Measurements from ENCODE around the gene ROR2. TPM values are rescaled to one million over a fixed set of nuclear protein-coding genes. Genes with fewer than 3 reads are reported as not detected.

Gene ROR2
- polyA plus RNA-seq (2013, experiment 1 of 2) = 14.0 TPM
- 13.8 TPM for polyA plus RNA-seq (2013, experiment 2 of 2)

GRCh38 chr9:91949946-91950664 is at the start of gene ROR2:
ROR2 (minus strand) TSS chr9:91950228.
- Histone ChIP-seq H4K91ac (ENCODE audit: low read depth, low read length, poor library complexity) (peak within 1 kb of the TSS; percentile 93), H3K18ac (ENCODE audit: low read length) (peak within 1 kb of the TSS; percentile 99), H4K8ac (ENCODE audit: low read depth, low read length) (no peak within 1 kb of the TSS), H3K27ac (replicated peaks; ENCODE audit: low read length) (peak within 1 kb of the TSS; percentile 47), H3K9me3 (replicated peaks in 1 of 2; ENCODE audit: control insufficient read depth in 2 of 2, insufficient read depth in 1 of 2, low read depth in 1 of 2, low read length in 2 of 2) (no peaks in the 10 kb centered on the region), H3K36me3 (replicated peaks in 1 of 2; ENCODE audit: control insufficient read depth in 2 of 2, insufficient read depth in 2 of 2, low read length in 2 of 2) (no peaks in the 10 kb centered on the region), H2BK12ac (ENCODE audit: low read length) (no peak within 1 kb of the TSS), H2BK15ac (ENCODE audit: low read length) (peak within 1 kb of the TSS; percentile 70), H3K9ac (ENCODE audit: low read depth, low read length, poor library complexity) (peak within 1 kb of the TSS; percentile 96), H3K4me2 (ENCODE audit: insufficient read depth, low read length, poor library complexity, severe bottlenecking) (peak within 1 kb of the TSS; percentile 72), H3K14ac (ENCODE audit: low read length) (peak within 1 kb of the TSS; percentile 97), H2BK5ac (ENCODE audit: low read length) (peak within 1 kb of the TSS; percentile 91), H3K23ac (ENCODE audit: low read depth, low read length, poor library complexity) (peak within 1 kb of the TSS; percentile 94), H3K4me3 (ENCODE audit: low read length in 2 of 2) (peak within 1 kb of the TSS; percentile 80 to 96), H2AK5ac (ENCODE audit: low read depth, low read length) (peak within 1 kb of the TSS; percentile 41), H3K4me1 (ENCODE audit: control insufficient read depth in 2 of 2, insufficient read depth in 1 of 2, low read depth in 1 of 2, low read length in 2 of 2) (peaks cover 2 to 20% of the 10 kb centered on the region in 2 donors), H3K79me1 (ENCODE audit: low read depth, low read length) (no peaks in the 10 kb centered on the region), H2BK120ac (ENCODE audit: low read depth, low read length) (peak within 1 kb of the TSS; percentile 83), H3K4ac (ENCODE audit: low read length) (no peak within 1 kb of the TSS), H2AFZ (ENCODE audit: low read length) (peak within 1 kb of the TSS; percentile 100), H3K27me3 (ENCODE audit: control insufficient read depth in 3 of 3, insufficient read depth in 3 of 3, low read depth in 1 of 3, low read length in 3 of 3) (no peaks in the 10 kb centered on the region)
- peak; percentile 88 for DNase-seq (ENCODE audit: low spot score)
- no CpG with 5 or more reads among the region's 81 CpGs for WGBS, 2 donors (ENCODE audit: extremely low coverage in 2 of 2, insufficient read length in 2 of 2, insufficient replicate concordance in 1 of 2)

- no peak for DNase-seq (ENCODE audit: low spot score)
- WGBS, 2 donors (ENCODE audit: extremely low coverage in 2 of 2, insufficient read length in 2 of 2, insufficient replicate concordance in 1 of 2) = no CpG with 5 or more reads among the region's 8 CpGs
- Histone ChIP-seq H3K4ac (ENCODE audit: low read length) (no peak overlapping the region), H2BK5ac (ENCODE audit: low read length) (no peak overlapping the region), H3K4me2 (ENCODE audit: insufficient read depth, low read length, poor library complexity, severe bottlenecking) (no peak overlapping the region), H3K79me1 (ENCODE audit: low read depth, low read length) (no peaks in the 10 kb centered on the region), H3K27me3 (ENCODE audit: control insufficient read depth in 3 of 3, insufficient read depth in 3 of 3, low read depth in 1 of 3, low read length in 3 of 3) (no peaks in the 10 kb centered on the region), H2BK120ac (ENCODE audit: low read depth, low read length) (no peak overlapping the region), H4K91ac (ENCODE audit: low read depth, low read length, poor library complexity) (no peak overlapping the region), H3K23ac (ENCODE audit: low read depth, low read length, poor library complexity) (no peak overlapping the region), H3K9me3 (replicated peaks in 1 of 2; ENCODE audit: control insufficient read depth in 2 of 2, insufficient read depth in 1 of 2, low read depth in 1 of 2, low read length in 2 of 2) (no peaks in the 10 kb centered on the region), H4K8ac (ENCODE audit: low read depth, low read length) (no peak overlapping the region), H2AFZ (ENCODE audit: low read length) (no peak overlapping the region), H2BK15ac (ENCODE audit: low read length) (no peak overlapping the region), H2BK12ac (ENCODE audit: low read length) (no peak overlapping the region), H3K36me3 (replicated peaks in 1 of 2; ENCODE audit: control insufficient read depth in 2 of 2, insufficient read depth in 2 of 2, low read length in 2 of 2) (no peaks in the 10 kb centered on the region), H3K4me3 (ENCODE audit: low read length in 2 of 2) (no peak overlapping the region), H3K14ac (ENCODE audit: low read length) (no peak overlapping the region), H3K4me1 (ENCODE audit: control insufficient read depth in 2 of 2, insufficient read depth in 1 of 2, low read depth in 1 of 2, low read length in 2 of 2) (no peaks in the 10 kb centered on the region), H2AK5ac (ENCODE audit: low read depth, low read length) (no peak overlapping the region), H3K9ac (ENCODE audit: low read depth, low read length, poor library complexity) (no peak overlapping the region), H3K18ac (ENCODE audit: low read length) (no peak overlapping the region), H3K27ac (replicated peaks; ENCODE audit: low read length) (no peak overlapping the region)
Measured at GRCh38 chr9:91995000-91995655, 45.1 kb upstream of the ROR2 start.

GRCh38 chr9:91994422-91994821 is 44.4 kb upstream of the ROR2 start:
- Histone ChIP-seq H2BK12ac (ENCODE audit: low read length) (no peak overlapping the region), H3K23ac (ENCODE audit: low read depth, low read length, poor library complexity) (no peak overlapping the region), H3K9me3 (replicated peaks in 1 of 2; ENCODE audit: control insufficient read depth in 2 of 2, insufficient read depth in 1 of 2, low read depth in 1 of 2, low read length in 2 of 2) (no peaks in the 10 kb centered on the region), H3K4me3 (ENCODE audit: low read length in 2 of 2) (no peak overlapping the region), H2AFZ (ENCODE audit: low read length) (no peak overlapping the region), H3K4me2 (ENCODE audit: insufficient read depth, low read length, poor library complexity, severe bottlenecking) (no peak overlapping the region), H3K79me1 (ENCODE audit: low read depth, low read length) (no peaks in the 10 kb centered on the region), H2BK5ac (ENCODE audit: low read length) (no peak overlapping the region), H3K4me1 (ENCODE audit: control insufficient read depth in 2 of 2, insufficient read depth in 1 of 2, low read depth in 1 of 2, low read length in 2 of 2) (no peaks in the 10 kb centered on the region), H3K14ac (ENCODE audit: low read length) (no peak overlapping the region), H2BK15ac (ENCODE audit: low read length) (no peak overlapping the region), H2AK5ac (ENCODE audit: low read depth, low read length) (no peak overlapping the region), H3K4ac (ENCODE audit: low read length) (no peak overlapping the region), H4K8ac (ENCODE audit: low read depth, low read length) (no peak overlapping the region), H3K18ac (ENCODE audit: low read length) (no peak overlapping the region), H3K27me3 (ENCODE audit: control insufficient read depth in 3 of 3, insufficient read depth in 3 of 3, low read depth in 1 of 3, low read length in 3 of 3) (no peaks in the 10 kb centered on the region), H3K27ac (replicated peaks; ENCODE audit: low read length) (no peak overlapping the region), H3K9ac (ENCODE audit: low read depth, low read length, poor library complexity) (no peak overlapping the region), H3K36me3 (replicated peaks in 1 of 2; ENCODE audit: control insufficient read depth in 2 of 2, insufficient read depth in 2 of 2, low read length in 2 of 2) (no peaks in the 10 kb centered on the region), H4K91ac (ENCODE audit: low read depth, low read length, poor library complexity) (no peak overlapping the region), H2BK120ac (ENCODE audit: low read depth, low read length) (no peak overlapping the region)
- no CpG with 5 or more reads among the region's 4 CpGs for WGBS, 2 donors (ENCODE audit: extremely low coverage in 2 of 2, insufficient read length in 2 of 2, insufficient replicate concordance in 1 of 2)
- no peak for DNase-seq (ENCODE audit: low spot score)

- H3K27ac ChIP-seq (replicated peaks; ENCODE audit: low read length) = no peak overlapping the region
- H3K4me2 ChIP-seq (ENCODE audit: insufficient read depth, low read length, poor library complexity, severe bottlenecking) = no peak overlapping the region
- H4K8ac ChIP-seq (ENCODE audit: low read depth, low read length) = no peak overlapping the region
- H3K9ac ChIP-seq (ENCODE audit: low read depth, low read length, poor library complexity) = no peak overlapping the region
- H2BK120ac ChIP-seq (ENCODE audit: low read depth, low read length) = no peak overlapping the region
- no peak overlapping the region for H3K23ac ChIP-seq (ENCODE audit: low read depth, low read length, poor library complexity)
- H3K4me3 ChIP-seq (ENCODE audit: low read length in 2 of 2) = no peak overlapping the region
- DNase-seq (ENCODE audit: low spot score) = no peak
- no peak overlapping the region for H2BK15ac ChIP-seq (ENCODE audit: low read length)
- no peak overlapping the region for H2BK12ac ChIP-seq (ENCODE audit: low read length)
- no peaks in the 10 kb centered on the region for H3K4me1 ChIP-seq (ENCODE audit: control insufficient read depth in 2 of 2, insufficient read depth in 1 of 2, low read depth in 1 of 2, low read length in 2 of 2)
- H2AK5ac ChIP-seq (ENCODE audit: low read depth, low read length) = no peak overlapping the region
- H3K9me3 ChIP-seq (replicated peaks in 1 of 2; ENCODE audit: control insufficient read depth in 2 of 2, insufficient read depth in 1 of 2, low read depth in 1 of 2, low read length in 2 of 2) = no peaks in the 10 kb centered on the region
- no peak overlapping the region for H2BK5ac ChIP-seq (ENCODE audit: low read length)
- H3K79me1 ChIP-seq (ENCODE audit: low read depth, low read length) = no peaks in the 10 kb centered on the region
- no peak overlapping the region for H3K14ac ChIP-seq (ENCODE audit: low read length)
- H4K91ac ChIP-seq (ENCODE audit: low read depth, low read length, poor library complexity) = no peak overlapping the region
- no CpG with 5 or more reads among the region's 12 CpGs for WGBS, 2 donors (ENCODE audit: extremely low coverage in 2 of 2, insufficient read length in 2 of 2, insufficient replicate concordance in 1 of 2)
- H3K27me3 ChIP-seq (ENCODE audit: control insufficient read depth in 3 of 3, insufficient read depth in 3 of 3, low read depth in 1 of 3, low read length in 3 of 3) = no peaks in the 10 kb centered on the region
- H3K36me3 ChIP-seq (replicated peaks in 1 of 2; ENCODE audit: control insufficient read depth in 2 of 2, insufficient read depth in 2 of 2, low read length in 2 of 2) = no peaks in the 10 kb centered on the region
- no peak overlapping the region for H3K4ac ChIP-seq (ENCODE audit: low read length)
- H2AFZ ChIP-seq (ENCODE audit: low read length) = no peak overlapping the region
- H3K18ac ChIP-seq (ENCODE audit: low read length) = no peak overlapping the region
Measured at GRCh38 chr9:91992461-91993041, 42.5 kb upstream of the ROR2 start.
